Pancreas (tissue), 8 donors: ENCODE data around the gene OR52M1. TPM values are rescaled to one million over a fixed set of nuclear protein-coding genes. Genes with fewer than 3 reads are reported as not detected.

Experiments used
- polyA plus RNA-seq, 2 donors: library from polyadenylated mRNA; stranded (reverse); fragments of 200-250 nt; gene quantifications; one replicate each; pipeline ENCODE4 v1.2.3, GENCODE V29; 2013
- total RNA-seq, 6 donors: library from RNA; stranded (reverse); fragmentation: NEBNext Ultra II Directional in 4 of 6; extraction: Animal tissue kit (Norgen Biotek cat#: 25700) in 4 of 6; gene quantifications; one replicate each; pipeline versions ENCODE4 v1.2.1 to v1.2.4, GENCODE V29; 2021 to 2023
- donor health status: healthy with polysubstance abuse.
- donor health status: DM: no; HTN: no; CAD: no; lungs with moderate emphysema.
- donor health status: DM: no; HTN: no; CAD: no.
- donor health status: Bipolar disorder and iron deficiency.
- donor health status: DM: yes; HTN: yes; CAD: no.
- donor health status: DM: no; HTN: no; CAD: no.
- donor health status: DM: no; HTN: no; CAD: no.
- donor health status: DM: yes; HTN: yes; CAD: no.

OR52M1 gene
- total and polyA plus RNA-seq, 8 donors = not detected

Other genes starting within 250 kb of the OR52M1 start
- not detected for gene OR52B4, start 176.8 kb upstream of the OR52M1 start, total RNA-seq
- not detected for gene OR52B4, start 176.8 kb upstream of the OR52M1 start, polyA plus RNA-seq
- 10 to 100 TPM in 1 of 6 donors, 1 to 10 TPM in 5; 3.5 to 12.9 (median 5.1) TPM for gene TRIM21, start 151.5 kb upstream of the OR52M1 start, total RNA-seq
- gene TRIM21, start 151.5 kb upstream of the OR52M1 start, polyA plus RNA-seq = 1 to 10 TPM; 8.1 to 8.3 TPM
- not detected for gene OR52K2, start 95.9 kb upstream of the OR52M1 start, total RNA-seq
- under 1 TPM in 1 of 2 donors, not detected in 1; 0.09 TPM for gene OR52K2, start 95.9 kb upstream of the OR52M1 start, polyA plus RNA-seq
- under 1 TPM in 1 of 6 donors, not detected in 5; 0.06 TPM for gene OR52K1, start 62.5 kb upstream of the OR52M1 start, total RNA-seq
- gene OR52K1, start 62.5 kb upstream of the OR52M1 start, polyA plus RNA-seq = not detected
- gene OR52I2, start 36.6 kb downstream of the OR52M1 start, total RNA-seq = not detected
- not detected for gene OR52I2, start 36.6 kb downstream of the OR52M1 start, polyA plus RNA-seq
- not detected for gene OR52I1, start 48.8 kb downstream of the OR52M1 start, total RNA-seq
- gene OR52I1, start 48.8 kb downstream of the OR52M1 start, polyA plus RNA-seq = not detected
- 10 to 100 TPM in 1 of 6 donors, 1 to 10 TPM in 5; 3.7 to 10.6 (median 6.5) TPM for gene TRIM68, start 63.0 kb downstream of the OR52M1 start, total RNA-seq
- gene TRIM68, start 63.0 kb downstream of the OR52M1 start, polyA plus RNA-seq = 1 to 10 TPM; 4.4 to 5.9 TPM
- gene OR51D1, start 92.3 kb downstream of the OR52M1 start, total RNA-seq = not detected
- not detected for gene OR51D1, start 92.3 kb downstream of the OR52M1 start, polyA plus RNA-seq
- under 1 TPM in 2 of 6 donors, not detected in 4; 0.06 to 0.12 TPM for gene OR51E1, start 98.8 kb downstream of the OR52M1 start, total RNA-seq
- under 1 TPM; 0.07 to 0.23 TPM for gene OR51E1, start 98.8 kb downstream of the OR52M1 start, polyA plus RNA-seq
- gene OR51E2, start 152.7 kb downstream of the OR52M1 start, total RNA-seq = under 1 TPM in 1 of 6 donors, not detected in 5; 0.16 TPM
- gene OR51E2, start 152.7 kb downstream of the OR52M1 start, polyA plus RNA-seq = under 1 TPM in 1 of 2 donors, not detected in 1; 0.09 TPM
- gene MMP26, start 159.6 kb downstream of the OR52M1 start, total RNA-seq = not detected
- under 1 TPM in 1 of 2 donors, not detected in 1; 0.16 TPM for gene MMP26, start 159.6 kb downstream of the OR52M1 start, polyA plus RNA-seq
- not detected for gene OR51F1, start 224.7 kb downstream of the OR52M1 start, total RNA-seq
- gene OR51F1, start 224.7 kb downstream of the OR52M1 start, polyA plus RNA-seq = not detected